OCI-LY1 (cell line): ENCODE data around the gene OR10P1.

Experiments
- H2AFZ ChIP-seq: fragments of 200-600 bp; sonication (generic), shearing (Covaris generic); 2 replicates; pipeline ENCODE4 v1.6.0; 2014; ENCODE audit warnings: antibody characterized with exemption, mild to moderate bottlenecking, low read length
- H3F3A ChIP-seq: fragments of 200-600 bp; sonication (generic), shearing (Covaris generic); 2 replicates; pipeline ENCODE4 v1.6.0; 2014; ENCODE audit warnings: mild to moderate bottlenecking, antibody characterized with exemption, low read length, moderate library complexity; ENCODE audit not compliant: insufficient read depth
- H3K27ac ChIP-seq: fragments of 200-600 bp; sonication (generic); 2 replicates; pipeline ENCODE4 v1.5.1; 2014; ENCODE audit warnings: low read length, mixed run types, mild to moderate bottlenecking, low read depth; ENCODE audit not compliant: poor library complexity, severe bottlenecking
- H3K27me3 ChIP-seq: fragments of 200-600 bp; sonication (generic); 2 replicates; pipeline ENCODE4 v1.6.0; 2014; ENCODE audit warnings: antibody characterized with exemption, mild to moderate bottlenecking, low read length, moderate library complexity; ENCODE audit not compliant: insufficient read depth
- H3K36me3 ChIP-seq: fragments of 200-600 bp; sonication (generic); 2 replicates; pipeline ENCODE4 v1.6.1; 2014; ENCODE audit warnings: mild to moderate bottlenecking, antibody characterized with exemption, low read length, moderate library complexity, mixed read lengths; ENCODE audit not compliant: insufficient read depth
- H3K4me1 ChIP-seq: fragments of 200-600 bp; sonication (generic); 2 replicates; pipeline ENCODE4 v1.5.1; 2014; ENCODE audit warnings: mild to moderate bottlenecking, low read length, moderate library complexity; ENCODE audit not compliant: insufficient read depth, severe bottlenecking
- H3K4me2 ChIP-seq: fragments of 200-600 bp; sonication (generic), shearing (Covaris generic); 2 replicates; pipeline ENCODE4 v1.6.1; 2014; ENCODE audit warnings: low read length
- H3K4me3 ChIP-seq: fragments of 200-600 bp; sonication (generic); 2 replicates; pipeline ENCODE4 v1.5.1; 2014; ENCODE audit warnings: low read length, low read depth, mild to moderate bottlenecking, mixed read lengths; ENCODE audit not compliant: poor library complexity, severe bottlenecking
- H3K79me2 ChIP-seq: fragments of 200-600 bp; shearing (Covaris generic); 2 replicates; pipeline ENCODE4 v1.6.1; 2016; ENCODE audit warnings: mixed run types, low read length, mixed read lengths; ENCODE audit not compliant: insufficient read depth
- H3K9ac ChIP-seq: fragments of 200-600 bp; sonication (generic), shearing (Covaris generic); 2 replicates; pipeline ENCODE4 v1.6.1; 2014; ENCODE audit warnings: mild to moderate bottlenecking, low read length, mixed read lengths
- H3K9me2 ChIP-seq: fragments of 200-600 bp; sonication (generic), shearing (Covaris generic); 2 replicates; pipeline ENCODE4 v1.6.1; 2014; ENCODE audit warnings: low read depth, mild to moderate bottlenecking, low read length, mixed read lengths
- H3K9me3 ChIP-seq: fragments of 200-600 bp; shearing (Covaris generic); 2 replicates; pipeline ENCODE4 v1.6.1; 2014; ENCODE audit warnings: low read length, mixed read lengths
- H4K20me1 ChIP-seq: fragments of 200-600 bp; sonication (generic), shearing (Covaris generic); 2 replicates; pipeline ENCODE4 v1.6.0; 2016; ENCODE audit warnings: mild to moderate bottlenecking, low read length; ENCODE audit not compliant: insufficient read depth
- EZH2 ChIP-seq: fragments of 200-600 bp; sonication (generic), shearing (Covaris generic); IDR thresholded peaks from 2 replicates; pipeline ENCODE4 v1.8.0; 2017; ENCODE audit warnings: borderline replicate concordance, mixed run types, mild to moderate bottlenecking, antibody characterized with exemption, low read length, moderate library complexity, mixed read lengths
- TF ChIP-seq, protein P1 (sequence below): fragments of 200-600 bp; sonication (generic), shearing (Covaris generic); IDR thresholded peaks from 2 replicates; pipeline ENCODE4 v1.5.1; 2017; ENCODE audit warnings: mild to moderate bottlenecking, antibody characterized with exemption, low read length, moderate library complexity, mixed read lengths

The OR10P1 gene

DNA sequence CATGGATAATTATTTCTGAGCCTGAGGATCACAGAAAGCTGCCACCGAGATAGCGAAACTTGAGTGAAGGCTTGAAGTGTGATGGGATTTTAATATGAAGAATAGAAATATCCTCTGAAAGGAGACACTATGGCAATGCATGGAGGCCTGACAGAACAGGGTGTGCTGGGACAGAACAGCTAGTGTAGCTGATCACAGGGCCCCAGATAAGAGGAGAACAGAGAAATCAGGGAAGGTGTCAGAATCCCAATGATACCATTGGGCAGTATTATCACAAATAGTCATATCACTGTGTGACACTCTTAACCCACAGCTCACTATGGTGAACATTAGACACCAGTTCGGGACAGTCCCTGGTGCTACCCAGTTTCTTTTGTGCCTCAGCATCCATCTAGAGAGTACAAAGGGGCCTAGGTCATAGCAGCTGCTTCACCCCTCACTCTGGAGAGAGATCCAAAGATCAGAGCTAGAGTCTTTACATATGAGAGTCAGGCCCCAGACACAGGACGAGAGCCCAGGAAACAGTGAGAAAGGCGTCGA lies 506 bp upstream of the OR10P1 start:
- Histone ChIP-seq H3K9me3 (no peaks in the 10 kb centered on the region), H4K20me1 (no peaks in the 10 kb centered on the region), H3F3A (no peaks in the 10 kb centered on the region), H3K27ac (no peak overlapping the region), H3K9me2 (no peaks in the 10 kb centered on the region), H3K36me3 (no peaks in the 10 kb centered on the region), H3K4me3 (no peak overlapping the region), H3K4me2 (no peak overlapping the region), H3K27me3 (peaks cover 8% of the 10 kb centered on the region; the same call in 1 of the 2 replicates), H3K79me2 (no peaks in the 10 kb centered on the region), H2AFZ (no peak overlapping the region), H3K4me1 (no peaks in the 10 kb centered on the region), H3K9ac (no peak overlapping the region)
- no peak for TF ChIP-seq EZH2
- TF ChIP-seq, protein P1, sequence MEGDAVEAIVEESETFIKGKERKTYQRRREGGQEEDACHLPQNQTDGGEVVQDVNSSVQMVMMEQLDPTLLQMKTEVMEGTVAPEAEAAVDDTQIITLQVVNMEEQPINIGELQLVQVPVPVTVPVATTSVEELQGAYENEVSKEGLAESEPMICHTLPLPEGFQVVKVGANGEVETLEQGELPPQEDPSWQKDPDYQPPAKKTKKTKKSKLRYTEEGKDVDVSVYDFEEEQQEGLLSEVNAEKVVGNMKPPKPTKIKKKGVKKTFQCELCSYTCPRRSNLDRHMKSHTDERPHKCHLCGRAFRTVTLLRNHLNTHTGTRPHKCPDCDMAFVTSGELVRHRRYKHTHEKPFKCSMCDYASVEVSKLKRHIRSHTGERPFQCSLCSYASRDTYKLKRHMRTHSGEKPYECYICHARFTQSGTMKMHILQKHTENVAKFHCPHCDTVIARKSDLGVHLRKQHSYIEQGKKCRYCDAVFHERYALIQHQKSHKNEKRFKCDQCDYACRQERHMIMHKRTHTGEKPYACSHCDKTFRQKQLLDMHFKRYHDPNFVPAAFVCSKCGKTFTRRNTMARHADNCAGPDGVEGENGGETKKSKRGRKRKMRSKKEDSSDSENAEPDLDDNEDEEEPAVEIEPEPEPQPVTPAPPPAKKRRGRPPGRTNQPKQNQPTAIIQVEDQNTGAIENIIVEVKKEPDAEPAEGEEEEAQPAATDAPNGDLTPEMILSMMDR: no peak

DNA sequence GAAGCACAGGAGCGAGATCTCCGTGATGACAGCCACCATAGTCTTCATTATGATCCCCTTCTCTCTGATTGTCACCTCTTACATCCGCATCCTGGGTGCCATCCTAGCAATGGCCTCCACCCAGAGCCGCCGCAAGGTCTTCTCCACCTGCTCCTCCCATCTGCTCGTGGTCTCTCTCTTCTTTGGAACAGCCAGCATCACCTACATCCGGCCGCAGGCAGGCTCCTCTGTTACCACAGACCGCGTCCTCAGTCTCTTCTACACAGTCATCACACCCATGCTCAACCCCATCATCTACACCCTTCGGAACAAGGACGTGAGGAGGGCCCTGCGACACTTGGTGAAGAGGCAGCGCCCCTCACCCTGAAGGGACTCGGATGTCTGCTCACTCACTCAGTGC lies 775 bp downstream of the OR10P1 start:
- Histone ChIP-seq H3K9me3 (no peaks in the 10 kb centered on the region), H3K4me3 (no peak overlapping the region), H3K27me3 (no peaks in the 10 kb centered on the region; the same call in 1 of the 2 replicates)

DNA sequence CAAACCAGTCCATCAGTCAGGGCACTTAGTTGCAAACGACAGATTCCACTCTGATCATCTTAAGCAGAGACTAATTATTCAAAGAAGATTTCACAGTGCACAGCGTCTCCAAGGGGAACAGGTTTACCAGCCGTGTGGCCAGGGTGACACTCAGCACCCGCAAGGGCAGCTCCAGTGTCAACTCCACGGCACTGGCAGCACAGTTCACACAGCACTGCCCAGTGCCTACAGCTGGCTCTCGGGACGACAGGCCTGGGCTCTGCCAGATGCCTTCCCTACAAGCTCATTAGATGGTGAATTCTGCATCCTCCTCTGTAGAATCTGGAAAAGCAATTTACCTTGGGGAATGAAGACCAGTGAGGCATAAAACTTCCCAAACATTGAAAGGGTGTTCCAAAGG lies 4.9 kb downstream of the OR10P1 start:
- no peaks in the 10 kb centered on the region for H3F3A ChIP-seq
- H3K27ac ChIP-seq: no peak overlapping the region
- no peak overlapping the region for H3K9ac ChIP-seq
- no peaks in the 10 kb centered on the region; the same call in 1 of the 2 replicates for H3K27me3 ChIP-seq
- TF ChIP-seq, protein P1: no peak
- H3K36me3 ChIP-seq: no peaks in the 10 kb centered on the region
- H3K4me1 ChIP-seq: peaks cover 18% of the 10 kb centered on the region
- H3K4me3 ChIP-seq: no peak overlapping the region
- H4K20me1 ChIP-seq: no peaks in the 10 kb centered on the region
- H3K4me2 ChIP-seq: no peak overlapping the region
- no peaks in the 10 kb centered on the region for H3K79me2 ChIP-seq
- H3K9me3 ChIP-seq: no peaks in the 10 kb centered on the region
- H2AFZ ChIP-seq: no peak overlapping the region
- no peaks in the 10 kb centered on the region for H3K9me2 ChIP-seq

More for the DNA sequence above, 775 bp downstream of the OR10P1 start:
- H3K9ac ChIP-seq: no peak overlapping the region
- H3K4me2 ChIP-seq: no peak overlapping the region
- H3F3A ChIP-seq: no peaks in the 10 kb centered on the region
- no peak for TF ChIP-seq EZH2
- TF ChIP-seq, protein P1: no peak
- no peak overlapping the region for H3K27ac ChIP-seq
- H2AFZ ChIP-seq: no peak overlapping the region
- no peaks in the 10 kb centered on the region for H4K20me1 ChIP-seq
- H3K9me2 ChIP-seq: no peaks in the 10 kb centered on the region
- peaks cover 7% of the 10 kb centered on the region for H3K4me1 ChIP-seq
- H3K79me2 ChIP-seq: no peaks in the 10 kb centered on the region
- no peaks in the 10 kb centered on the region for H3K36me3 ChIP-seq
